ENCODE measurements around the gene LCP2.

GRCh38 chr5:170305016-170305645, 7.6 kb upstream of the LCP2 start:
- no peak for TF ChIP-seq EZH2 (IDR thresholded peaks at IDR 0.05; ENCODE audit: borderline replicate concordance, insufficient read depth, low read depth, low read length, poor library complexity, severe bottlenecking)
- TF ChIP-seq, protein P1, sequence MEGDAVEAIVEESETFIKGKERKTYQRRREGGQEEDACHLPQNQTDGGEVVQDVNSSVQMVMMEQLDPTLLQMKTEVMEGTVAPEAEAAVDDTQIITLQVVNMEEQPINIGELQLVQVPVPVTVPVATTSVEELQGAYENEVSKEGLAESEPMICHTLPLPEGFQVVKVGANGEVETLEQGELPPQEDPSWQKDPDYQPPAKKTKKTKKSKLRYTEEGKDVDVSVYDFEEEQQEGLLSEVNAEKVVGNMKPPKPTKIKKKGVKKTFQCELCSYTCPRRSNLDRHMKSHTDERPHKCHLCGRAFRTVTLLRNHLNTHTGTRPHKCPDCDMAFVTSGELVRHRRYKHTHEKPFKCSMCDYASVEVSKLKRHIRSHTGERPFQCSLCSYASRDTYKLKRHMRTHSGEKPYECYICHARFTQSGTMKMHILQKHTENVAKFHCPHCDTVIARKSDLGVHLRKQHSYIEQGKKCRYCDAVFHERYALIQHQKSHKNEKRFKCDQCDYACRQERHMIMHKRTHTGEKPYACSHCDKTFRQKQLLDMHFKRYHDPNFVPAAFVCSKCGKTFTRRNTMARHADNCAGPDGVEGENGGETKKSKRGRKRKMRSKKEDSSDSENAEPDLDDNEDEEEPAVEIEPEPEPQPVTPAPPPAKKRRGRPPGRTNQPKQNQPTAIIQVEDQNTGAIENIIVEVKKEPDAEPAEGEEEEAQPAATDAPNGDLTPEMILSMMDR (IDR thresholded peaks at IDR 0.05) = no peak

Measured in B cell (primary cell).